SK-N-MC (cell line): ENCODE data around the gene SAMD5.

Experiments used
- EZH2 ChIP-seq: fragments of 200-600 bp; sonication (generic); IDR thresholded peaks from one replicate; pipeline ENCODE4 v1.6.1; 2017; ENCODE audit warnings: antibody characterized with exemption
- POLR2AphosphoS5 ChIP-seq: IDR thresholded peaks from 2 replicates; pipeline ENCODE4 v1.6.1; 2012; ENCODE audit warnings: mild to moderate bottlenecking, low read depth, low read length, borderline replicate concordance

DNA sequence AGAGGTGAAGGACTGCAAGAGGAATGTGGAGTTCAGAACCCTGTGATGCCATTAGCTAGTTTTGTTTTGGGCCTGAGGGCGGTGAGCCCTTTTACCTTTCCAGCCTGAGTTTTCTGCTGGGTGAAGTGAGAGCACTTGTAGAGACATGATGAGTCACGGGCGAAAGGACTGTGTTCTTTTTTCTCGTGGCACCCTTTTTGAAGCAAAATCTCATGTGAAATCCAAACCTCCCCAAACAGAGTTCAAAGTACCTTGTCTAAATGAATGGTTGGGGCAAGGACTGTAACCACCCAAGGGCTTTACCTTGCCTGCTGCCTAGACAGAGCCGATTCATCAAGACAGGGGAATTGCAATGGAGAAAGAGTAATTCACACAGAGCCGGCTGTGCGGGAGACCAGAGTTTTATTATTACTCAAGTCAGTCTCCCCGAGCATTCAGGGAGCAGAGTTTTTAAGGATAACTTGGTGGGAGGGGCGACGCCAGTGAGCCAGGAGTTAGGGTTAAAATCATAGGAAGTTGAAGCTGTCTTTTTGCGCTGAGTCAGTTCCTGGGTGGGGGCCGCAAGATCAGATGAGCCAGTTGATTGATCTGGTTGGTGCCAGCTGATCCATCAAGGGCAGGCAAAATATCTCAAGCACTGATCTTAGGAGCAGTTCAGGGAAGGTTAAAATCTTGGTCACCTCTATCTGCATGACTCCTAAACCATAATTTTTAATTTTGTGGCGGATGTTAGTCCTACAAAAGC is 25.8 kb downstream of the SAMD5 start:
- no peak for TF ChIP-seq POLR2AphosphoS5
- TF ChIP-seq EZH2: no peak
